Hematopoietic multipotent progenitor cell treated with erythropoietin and hydrocortisone succinate and interleukin-3 and kit ligand, for 17 days (in vitro differentiated cells): Measurements from ENCODE around the gene ALS2CL.

Experiments
- DNase-seq: peaks from one replicate; pipeline ENCODE4 v3.0.0-alpha.2; 2015; ENCODE audit warnings: low spot score

The ALS2CL gene

DNA sequence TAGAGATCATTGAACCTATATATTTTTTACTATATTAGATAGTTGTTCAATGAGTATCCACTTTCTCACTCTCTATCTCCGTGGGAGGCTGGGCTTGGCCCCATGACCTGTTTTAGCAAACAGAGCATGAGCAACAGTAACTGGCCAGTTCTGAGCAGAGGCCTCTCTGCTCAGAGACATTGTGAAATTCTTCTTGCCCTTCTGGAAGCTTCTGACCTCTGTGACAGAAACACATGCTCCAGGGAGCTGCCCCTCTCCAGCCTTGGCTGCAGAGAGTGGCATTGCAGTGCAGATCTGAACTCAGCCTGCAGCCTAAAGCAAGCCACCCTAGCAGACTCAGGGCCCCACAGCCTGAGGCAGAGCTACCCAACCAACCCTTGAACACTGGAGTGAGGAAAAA, 60.7 kb downstream of the ALS2CL start:
- DNase-seq = no peak

DNA sequence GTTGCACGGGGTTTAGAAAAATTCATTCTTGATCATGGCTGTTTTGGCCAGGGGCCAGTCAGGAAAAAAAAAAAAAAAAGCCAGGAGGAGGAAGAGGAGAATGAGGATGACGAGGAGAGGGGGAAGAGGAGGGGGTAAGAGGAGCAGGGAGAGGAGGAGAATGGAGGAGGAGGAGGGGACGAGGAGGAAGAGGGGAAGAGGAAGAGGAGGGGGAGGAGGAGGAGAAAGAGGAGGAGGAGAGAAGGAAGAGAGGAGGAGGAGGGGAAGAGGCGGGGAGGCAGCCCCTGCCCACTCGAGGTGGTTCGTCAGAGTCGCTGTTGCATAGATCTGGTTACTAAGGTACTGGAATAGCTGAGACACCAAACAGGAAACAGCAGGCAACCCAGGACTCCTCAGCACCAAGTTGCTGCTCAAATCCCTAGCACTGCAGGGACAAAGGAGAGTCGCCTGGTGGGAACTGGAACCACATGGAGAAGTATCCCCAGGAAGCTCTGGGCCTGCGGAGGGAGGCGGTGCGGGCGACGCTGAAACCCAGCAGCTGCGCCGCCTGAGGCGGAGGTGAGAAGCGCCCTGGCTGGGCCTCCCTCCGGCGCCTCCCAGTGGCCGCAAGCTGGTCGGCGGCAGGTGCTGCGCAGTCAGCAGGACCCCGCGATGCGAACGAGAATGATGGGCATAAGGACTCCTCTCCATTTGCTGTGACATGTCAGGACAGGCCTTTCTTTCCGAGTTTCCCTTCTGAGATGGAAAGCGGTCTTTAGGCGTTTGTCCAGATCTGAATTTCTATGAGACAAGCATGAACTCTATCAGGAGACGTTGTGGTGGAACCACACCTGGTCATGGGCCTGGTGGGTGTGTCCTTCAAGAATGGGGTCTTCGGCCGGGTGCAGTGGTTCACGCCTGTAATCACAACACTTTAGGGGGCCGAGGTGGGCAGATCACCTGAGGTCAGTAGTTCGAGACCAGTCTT, 63.6 kb downstream of the ALS2CL start:
- DNase-seq = peak; percentile 84

DNA sequence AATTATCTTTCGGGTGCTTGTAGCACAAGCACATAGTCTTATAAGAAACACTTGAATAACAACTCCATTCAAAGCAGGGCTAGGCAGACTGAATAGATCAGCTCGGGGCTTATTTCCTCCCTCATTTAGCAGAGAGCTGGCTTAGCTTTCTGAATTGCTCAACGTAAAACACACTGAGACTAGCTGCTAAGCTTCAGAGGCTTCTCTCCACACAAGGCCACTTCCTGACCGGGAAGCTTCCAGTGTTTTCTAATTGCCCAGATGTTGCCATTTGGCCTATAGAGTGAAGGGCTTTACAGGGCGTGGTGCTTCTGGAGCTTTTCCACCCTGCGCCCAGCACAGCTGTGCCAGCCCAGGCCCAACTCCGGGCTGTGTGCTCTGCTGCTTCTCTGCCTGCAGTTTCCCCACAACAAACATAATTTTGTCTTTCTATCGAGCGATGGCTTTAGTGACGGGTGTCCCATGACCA, 64.5 kb downstream of the ALS2CL start:
- no peak for DNase-seq

DNA sequence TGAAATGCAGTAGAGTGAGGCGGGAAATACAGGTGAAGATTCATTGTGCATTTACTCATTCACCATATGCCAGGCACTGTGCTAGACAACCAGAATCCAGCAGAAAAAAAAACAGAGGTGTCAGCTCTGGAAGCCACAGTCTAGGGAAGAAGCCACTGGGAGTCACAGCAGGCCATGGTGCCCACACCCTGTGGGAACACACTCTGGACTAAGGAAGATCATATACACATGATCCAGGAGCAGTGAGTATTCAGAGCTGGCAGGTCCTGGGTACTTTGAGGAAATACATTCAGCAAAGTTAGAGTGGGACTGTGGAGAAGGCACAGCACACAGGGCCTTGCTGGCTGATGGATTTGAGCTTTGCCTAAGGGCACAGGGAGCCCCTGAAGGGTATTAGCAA, 66.4 kb downstream of the ALS2CL start:
- no peak for DNase-seq

DNA sequence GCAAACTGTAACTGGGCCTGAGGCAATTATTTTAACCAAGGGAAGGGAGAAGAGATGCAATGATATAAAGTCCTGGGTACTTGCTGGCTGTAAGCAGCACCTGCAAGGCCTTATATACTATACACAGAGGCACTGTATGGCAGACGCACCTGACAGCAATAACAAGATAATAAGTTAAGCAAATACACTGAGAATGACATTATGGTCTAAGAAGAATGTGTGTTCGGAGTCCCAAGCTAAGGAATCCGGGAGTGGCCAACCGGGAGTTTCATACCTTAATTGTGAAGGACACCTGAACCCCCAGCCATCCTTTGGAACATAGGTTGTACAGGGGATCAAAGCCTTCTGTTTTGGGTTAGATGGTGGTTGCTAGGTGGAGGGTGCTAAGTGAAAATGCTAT, 67.4 kb downstream of the ALS2CL start:
- DNase-seq = no peak

DNA sequence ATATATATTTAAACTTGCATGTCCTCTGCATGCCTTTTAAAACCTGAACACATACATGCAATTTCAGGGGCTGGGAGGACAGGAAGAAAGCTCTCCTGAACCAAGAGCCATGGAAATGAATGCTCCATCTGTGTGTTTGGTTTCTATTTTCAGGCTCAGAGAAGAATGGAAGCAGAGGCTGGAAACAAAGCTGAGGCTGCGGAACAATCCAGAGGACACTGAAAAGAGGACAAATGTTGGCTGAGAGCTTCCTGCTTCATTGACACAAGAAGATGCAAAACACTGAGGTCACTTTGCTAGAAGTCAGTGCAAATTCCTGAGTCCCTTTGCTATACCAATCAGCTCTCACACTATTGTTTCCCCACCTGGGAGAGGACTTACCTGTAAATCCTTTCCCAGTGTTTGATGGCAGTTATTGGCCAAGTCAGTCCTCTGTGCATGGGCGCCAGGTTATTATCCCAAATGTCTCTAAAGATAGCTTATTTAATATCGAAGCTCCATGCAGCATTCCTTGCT, 68.4 kb downstream of the ALS2CL start:
- no peak for DNase-seq

DNA sequence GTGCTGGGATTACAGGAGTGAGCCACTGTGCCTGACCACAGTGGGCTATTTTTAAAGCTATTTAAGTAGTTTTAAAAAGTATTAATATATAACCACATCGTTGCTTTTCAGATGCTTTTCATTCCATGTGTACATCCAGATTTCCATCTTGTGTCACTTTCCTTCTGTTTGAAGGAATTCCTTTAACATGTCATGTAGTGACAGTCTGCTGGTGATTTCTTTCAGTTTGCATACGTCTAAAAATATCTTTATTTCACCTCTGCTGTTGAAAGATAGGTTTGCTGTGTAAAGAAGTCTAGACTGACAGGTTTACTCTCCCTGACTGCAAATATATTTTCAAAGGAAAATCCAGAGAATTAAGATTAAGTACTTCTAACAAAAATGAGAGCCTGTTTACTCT, 68.9 kb downstream of the ALS2CL start:
- no peak for DNase-seq

DNA sequence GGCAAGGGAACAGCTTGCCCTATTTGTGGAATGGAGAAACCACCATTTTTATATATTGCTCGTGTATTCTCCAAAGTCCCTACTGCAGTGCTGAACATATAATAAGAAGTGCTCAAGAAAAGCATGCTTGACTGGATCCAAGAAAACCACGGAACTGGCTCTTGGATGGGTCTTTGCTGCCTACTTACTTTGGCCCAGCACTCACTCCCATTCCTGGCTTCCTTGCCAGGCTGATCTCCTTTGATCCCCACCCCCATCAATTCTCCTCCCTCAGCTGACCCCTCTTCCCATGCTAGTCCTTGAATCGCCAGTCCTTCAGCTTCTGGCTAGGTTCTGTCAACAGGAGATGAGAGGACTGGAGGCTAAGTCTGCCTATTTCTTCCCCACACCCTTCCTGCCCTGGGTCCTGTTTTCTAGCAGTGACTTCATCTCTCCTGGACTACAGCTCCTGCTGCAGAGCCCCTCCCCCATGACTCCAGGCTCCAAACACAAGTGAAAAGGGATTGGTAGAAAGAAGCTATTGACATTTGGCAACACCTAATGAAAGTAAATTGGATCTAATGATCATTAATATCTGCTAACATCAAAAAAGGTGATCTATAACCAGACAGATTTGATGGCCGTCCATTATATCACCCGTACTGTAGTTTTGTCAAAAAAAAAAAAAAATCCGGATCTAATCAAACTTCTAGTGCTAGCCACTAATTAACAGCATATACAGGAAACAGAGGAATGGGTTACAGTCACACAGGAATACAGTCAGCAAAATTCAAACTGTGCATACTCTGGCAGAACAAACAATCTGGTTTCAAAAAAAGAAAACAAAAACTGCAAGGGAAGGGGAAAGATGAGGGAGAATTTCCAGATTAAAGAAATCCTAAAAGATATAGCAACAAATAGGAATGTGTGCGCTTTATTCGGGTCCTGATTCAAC, 73.4 kb downstream of the ALS2CL start:
- no peak for DNase-seq
